NCI-H226 (cell line): ENCODE data around the gene ADGB.

Experiments
- DNase-seq: peaks from one replicate; pipeline ENCODE4 v3.0.0-alpha.2; 2015

The ADGB gene

DNA sequence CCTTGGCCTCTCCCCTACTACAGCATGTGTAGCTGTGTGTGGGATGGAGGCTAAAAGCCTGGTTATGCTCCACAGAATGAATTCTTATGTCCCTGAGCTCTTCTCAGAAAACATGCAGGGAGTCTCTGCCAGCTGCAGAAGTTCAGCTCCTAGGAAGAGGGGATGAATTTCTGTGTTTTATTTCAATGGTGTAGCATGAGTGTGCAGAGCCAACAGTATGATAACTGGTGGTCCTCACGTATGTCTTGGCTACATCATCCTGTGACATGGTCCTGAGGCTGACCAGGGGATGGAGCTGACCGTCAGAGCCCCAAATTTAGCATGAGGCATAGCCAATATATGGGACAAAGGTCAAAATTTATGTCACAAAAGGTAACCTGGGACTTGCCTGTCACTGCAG, 266.1 kb downstream of the ADGB start:
- no peak for DNase-seq
